HepG2 (cell line): ENCODE results near the gene ACTN2. TPM values are rescaled to one million over a fixed set of nuclear protein-coding genes. Genes with fewer than 3 reads are reported as not detected.
A peak's percentile ranks its signal among the peaks of the same experiment; 100 is the strongest.

Experiments used
- CC2D1A ChIP-seq: sonication (generic); formaldehyde crosslinking; IDR thresholded peaks from 2 replicates; pipeline ENCODE4 v1.8.1; 2023; ENCODE audit warnings: mild to moderate bottlenecking, missing genetic modification reagents
- CEBPB ChIP-seq: IDR thresholded peaks from 2 replicates; pipeline ENCODE4 v1.6.1; 2011; ENCODE audit warnings: low read depth, low read length, improper control_type of control experiment, borderline replicate concordance
- EP300 ChIP-seq, 3 experiments: sonication (generic) in 1 of 3; formaldehyde crosslinking in 1 of 3; IDR thresholded peaks; 2 replicates each; pipeline versions ENCODE4 v1.5.1 to v1.6.1; 2011 to 2020; ENCODE audit warnings: low read depth in 2 of 3, low read length in 2 of 3, borderline replicate concordance in 1 of 3, improper control_type of control experiment in 1 of 3, mild to moderate bottlenecking in 1 of 3, missing genetic modification reagents in 1 of 3, moderate library complexity in 1 of 3
- FOSL2 ChIP-seq: sonication (generic); formaldehyde crosslinking; IDR thresholded peaks from 2 replicates; pipeline ENCODE4 v1.4.0; 2020; ENCODE audit warnings: missing genetic modification reagents
- JUN ChIP-seq: sonication (generic); formaldehyde crosslinking; IDR thresholded peaks from 2 replicates; pipeline ENCODE4 v1.4.0; 2020; ENCODE audit warnings: mild to moderate bottlenecking, missing genetic modification reagents
- NFAT5 ChIP-seq: sonication (generic); formaldehyde crosslinking; IDR thresholded peaks from 2 replicates; pipeline ENCODE4 v1.4.0; 2020; ENCODE audit warnings: missing genetic modification reagents
- TBX2 ChIP-seq: sonication (generic); formaldehyde crosslinking; IDR thresholded peaks from 2 replicates; pipeline ENCODE4 v1.5.0; 2020; ENCODE audit warnings: missing genetic modification reagents, mild to moderate bottlenecking, borderline replicate concordance
- ZBTB42 ChIP-seq: sonication (generic); formaldehyde crosslinking; IDR thresholded peaks from 2 replicates; pipeline ENCODE4 v1.5.0; 2020; ENCODE audit warnings: mild to moderate bottlenecking, missing genetic modification reagents
- ZKSCAN5 ChIP-seq: sonication (generic); formaldehyde crosslinking; IDR thresholded peaks from 2 replicates; pipeline ENCODE4 v1.5.1; 2020; ENCODE audit warnings: mild to moderate bottlenecking, missing genetic modification reagents
- ZNF143 ChIP-seq: sonication (generic); formaldehyde crosslinking; IDR thresholded peaks from 2 replicates; pipeline ENCODE4 v1.4.0; 2020; ENCODE audit warnings: missing genetic modification reagents
- ZNF253 ChIP-seq: sonication (generic); formaldehyde crosslinking; IDR thresholded peaks from 2 replicates; pipeline ENCODE4 v1.8.0; 2022; ENCODE audit warnings: mild to moderate bottlenecking, missing genetic modification reagents, borderline replicate concordance
- ZNF331 ChIP-seq: sonication (generic); formaldehyde crosslinking; IDR thresholded peaks from 2 replicates; pipeline ENCODE4 v1.4.0; 2020; ENCODE audit warnings: missing genetic modification reagents
- ZNF432 ChIP-seq: sonication (generic); formaldehyde crosslinking; IDR thresholded peaks from 2 replicates; pipeline ENCODE4 v1.5.0; 2020; ENCODE audit warnings: missing genetic modification reagents, mild to moderate bottlenecking, borderline replicate concordance
- ZNF510 ChIP-seq: sonication (generic); formaldehyde crosslinking; IDR thresholded peaks from 2 replicates; pipeline ENCODE4 v1.4.0; 2020; ENCODE audit warnings: low read depth, mild to moderate bottlenecking, missing genetic modification reagents
- polyA plus RNA-seq, 8 experiments: library from polyadenylated mRNA; depleted of rRNA in 3 of 8; stranded (reverse) in 7 of 8; unstranded in 1 of 8; fragments of >200 nt; fragmentation: Illumina TruSeq in 4 of 8; extraction: Trizol in 4 of 8; gene quantifications; 2 replicates each; pipeline versions ENCODE4 v1.2.1 to v1.2.3, GENCODE V29; 2011 to 2016; ENCODE audit warnings: low read depth in 4 of 8, missing spikeins in 1 of 8, mixed read lengths in 1 of 8; ENCODE audit not compliant: insufficient read depth in 1 of 8
- total RNA-seq, 5 experiments: library from RNA; depleted of rRNA; stranded (reverse); fragments of >200 nt; fragmentation: Illumina TruSeq; extraction: Trizol; gene quantifications; 2 replicates each; pipeline ENCODE4 v1.2.3, GENCODE V29; 2016; ENCODE audit warnings: low read depth in 1 of 5
- TF ChIP-seq, protein P1 (sequence below): sonication (generic); formaldehyde crosslinking; IDR thresholded peaks from 2 replicates; pipeline ENCODE4 v1.4.0; 2020; ENCODE audit warnings: mild to moderate bottlenecking, missing genetic modification reagents
- TF ChIP-seq, protein P2 (sequence below): sonication (generic); formaldehyde crosslinking; IDR thresholded peaks from 2 replicates; pipeline ENCODE4 v1.4.0; 2020; ENCODE audit warnings: mild to moderate bottlenecking, missing genetic modification reagents
- TF ChIP-seq, protein P3 (sequence below): IDR thresholded peaks from 2 replicates; pipeline ENCODE4 v1.6.1; 2016; ENCODE audit warnings: mild to moderate bottlenecking

The ACTN2 gene
- total and polyA plus RNA-seq, 2 of the 13 experiments (the other 11 are each of a cell fraction or from before 2014, with no cell fraction given) = 0.04 to 0.13 TPM

DNA sequence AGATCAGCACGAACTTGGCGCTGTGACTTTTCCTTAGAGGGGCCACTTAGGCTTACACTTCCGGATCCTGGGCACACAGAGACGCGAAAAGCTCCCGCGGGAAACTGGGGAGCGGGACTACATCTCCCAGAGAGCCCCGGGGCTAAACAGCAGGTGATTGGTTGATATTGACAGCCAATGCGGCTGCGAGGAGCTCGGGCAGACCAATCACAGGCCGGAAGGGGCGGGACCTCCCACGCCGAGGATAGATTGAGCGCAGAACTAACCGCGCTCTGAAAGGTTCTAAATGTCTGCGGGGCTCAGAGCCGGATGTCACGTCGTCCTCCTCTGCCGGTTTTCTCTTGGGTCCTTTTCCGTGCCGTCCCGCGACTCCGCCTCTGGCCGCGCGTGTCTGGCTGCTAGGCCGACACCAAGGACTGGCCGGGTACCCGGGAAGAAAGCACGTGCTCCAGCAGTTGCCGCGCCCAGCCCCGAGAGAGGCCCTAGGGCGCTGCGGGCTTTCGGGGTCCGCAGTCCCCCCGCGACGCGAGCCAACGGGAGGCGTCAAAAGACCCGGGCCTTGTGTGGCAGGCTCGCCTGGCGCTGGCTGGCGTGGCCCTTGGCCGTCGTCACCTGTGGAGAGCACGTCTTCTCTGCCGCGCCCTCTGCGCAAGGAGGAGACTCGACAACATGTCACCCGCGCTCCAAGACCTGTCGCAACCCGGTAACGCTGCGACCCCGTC is 108.9 kb downstream of the ACTN2 start, which contains the start of gene MTR (continued):
- TF ChIP-seq NFAT5 (CRISPR knock-in tag) = peak; percentile 94
- TF ChIP-seq, protein P1, sequence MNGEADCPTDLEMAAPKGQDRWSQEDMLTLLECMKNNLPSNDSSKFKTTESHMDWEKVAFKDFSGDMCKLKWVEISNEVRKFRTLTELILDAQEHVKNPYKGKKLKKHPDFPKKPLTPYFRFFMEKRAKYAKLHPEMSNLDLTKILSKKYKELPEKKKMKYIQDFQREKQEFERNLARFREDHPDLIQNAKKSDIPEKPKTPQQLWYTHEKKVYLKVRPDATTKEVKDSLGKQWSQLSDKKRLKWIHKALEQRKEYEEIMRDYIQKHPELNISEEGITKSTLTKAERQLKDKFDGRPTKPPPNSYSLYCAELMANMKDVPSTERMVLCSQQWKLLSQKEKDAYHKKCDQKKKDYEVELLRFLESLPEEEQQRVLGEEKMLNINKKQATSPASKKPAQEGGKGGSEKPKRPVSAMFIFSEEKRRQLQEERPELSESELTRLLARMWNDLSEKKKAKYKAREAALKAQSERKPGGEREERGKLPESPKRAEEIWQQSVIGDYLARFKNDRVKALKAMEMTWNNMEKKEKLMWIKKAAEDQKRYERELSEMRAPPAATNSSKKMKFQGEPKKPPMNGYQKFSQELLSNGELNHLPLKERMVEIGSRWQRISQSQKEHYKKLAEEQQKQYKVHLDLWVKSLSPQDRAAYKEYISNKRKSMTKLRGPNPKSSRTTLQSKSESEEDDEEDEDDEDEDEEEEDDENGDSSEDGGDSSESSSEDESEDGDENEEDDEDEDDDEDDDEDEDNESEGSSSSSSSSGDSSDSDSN (CRISPR knock-in tag) = peak; percentile 82
- peak; percentile 96 for TF ChIP-seq ZNF143 (CRISPR knock-in tag)
- TF ChIP-seq FOSL2 (CRISPR knock-in tag) = no peak
- TF ChIP-seq JUN (CRISPR knock-in tag) = no peak
- TF ChIP-seq ZNF331 (CRISPR knock-in tag) = no peak
- peak; percentile 87 for TF ChIP-seq TBX2 (CRISPR knock-in tag)
- 0 out of 4 replicates have a peak, but pooled peaks of 1 of the 2 experiments have one; percentile 7 for TF ChIP-seq EP300 (IDR thresholded peaks at IDR 0.05; ENCODE audit: low read depth in 2 of 2, low read length in 2 of 2)
- 0 out of 2 replicates have a peak, but pooled peaks have one; percentile 17 for TF ChIP-seq EP300 (CRISPR knock-in tag; IDR thresholded peaks at IDR 0.05; ENCODE audit: borderline replicate concordance)
- TF ChIP-seq ZBTB42 = 0 out of 2 replicates have a peak, but pooled peaks have one; percentile 72
- TF ChIP-seq CC2D1A (CRISPR knock-in tag) = no peak; the same call in 1 of the 2 replicates
- TF ChIP-seq ZNF432 (CRISPR knock-in tag) = no peak
- peak; percentile 51; the same call in 1 of the 2 replicates for TF ChIP-seq ZNF510 (CRISPR knock-in tag)
- TF ChIP-seq, protein P2, sequence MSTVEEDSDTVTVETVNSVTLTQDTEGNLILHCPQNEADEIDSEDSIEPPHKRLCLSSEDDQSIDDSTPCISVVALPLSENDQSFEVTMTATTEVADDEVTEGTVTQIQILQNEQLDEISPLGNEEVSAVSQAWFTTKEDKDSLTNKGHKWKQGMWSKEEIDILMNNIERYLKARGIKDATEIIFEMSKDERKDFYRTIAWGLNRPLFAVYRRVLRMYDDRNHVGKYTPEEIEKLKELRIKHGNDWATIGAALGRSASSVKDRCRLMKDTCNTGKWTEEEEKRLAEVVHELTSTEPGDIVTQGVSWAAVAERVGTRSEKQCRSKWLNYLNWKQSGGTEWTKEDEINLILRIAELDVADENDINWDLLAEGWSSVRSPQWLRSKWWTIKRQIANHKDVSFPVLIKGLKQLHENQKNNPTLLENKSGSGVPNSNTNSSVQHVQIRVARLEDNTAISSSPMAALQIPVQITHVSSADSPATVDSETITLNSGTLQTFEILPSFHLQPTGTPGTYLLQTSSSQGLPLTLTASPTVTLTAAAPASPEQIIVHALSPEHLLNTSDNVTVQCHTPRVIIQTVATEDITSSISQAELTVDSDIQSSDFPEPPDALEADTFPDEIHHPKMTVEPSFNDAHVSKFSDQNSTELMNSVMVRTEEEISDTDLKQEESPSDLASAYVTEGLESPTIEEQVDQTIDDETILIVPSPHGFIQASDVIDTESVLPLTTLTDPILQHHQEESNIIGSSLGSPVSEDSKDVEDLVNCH (CRISPR knock-in tag) = no peak
- TF ChIP-seq, protein P3, sequence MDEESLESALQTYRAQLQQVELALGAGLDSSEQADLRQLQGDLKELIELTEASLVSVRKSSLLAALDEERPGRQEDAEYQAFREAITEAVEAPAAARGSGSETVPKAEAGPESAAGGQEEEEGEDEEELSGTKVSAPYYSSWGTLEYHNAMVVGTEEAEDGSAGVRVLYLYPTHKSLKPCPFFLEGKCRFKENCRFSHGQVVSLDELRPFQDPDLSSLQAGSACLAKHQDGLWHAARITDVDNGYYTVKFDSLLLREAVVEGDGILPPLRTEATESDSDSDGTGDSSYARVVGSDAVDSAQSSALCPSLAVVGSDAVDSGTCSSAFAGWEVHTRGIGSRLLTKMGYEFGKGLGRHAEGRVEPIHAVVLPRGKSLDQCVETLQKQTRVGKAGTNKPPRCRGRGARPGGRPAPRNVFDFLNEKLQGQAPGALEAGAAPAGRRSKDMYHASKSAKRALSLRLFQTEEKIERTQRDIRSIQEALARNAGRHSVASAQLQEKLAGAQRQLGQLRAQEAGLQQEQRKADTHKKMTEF (CRISPR knock-in tag) = peak; percentile 93
- peak; percentile 81; the same call in 1 of the 2 replicates for TF ChIP-seq ZNF253 (CRISPR knock-in tag)
- TF ChIP-seq CEBPB = no peak
- no peak for TF ChIP-seq ZKSCAN5 (CRISPR knock-in tag)
